ENCODE data around the gene MTF2. TPM values are rescaled to one million over a fixed set of nuclear protein-coding genes. Genes with fewer than 3 reads are reported as not detected.

The MTF2 gene
- total and polyA plus RNA-seq, 2 experiments from 2014 or later, result 82.1 to 133 TPM

GRCh38 chr1:93154898-93155297, 75.8 kb downstream of the MTF2 start:
- H3K4me3 Mint-ChIP-seq, result no peak overlapping the region
- no peak for DNase-seq (ENCODE audit: low spot score)
- TF ChIP-seq JUNB (IDR thresholded peaks at IDR 0.05; ENCODE audit: unreplicated experiment), result no peak
- no peak for TF ChIP-seq NANOG (IDR thresholded peaks at IDR 0.05; ENCODE audit: borderline replicate concordance)
- TF ChIP-seq POLR2AphosphoS5 (IDR thresholded peaks at IDR 0.05; ENCODE audit: low read depth), result no peak
- no peak for TF ChIP-seq EZH2 (IDR thresholded peaks at IDR 0.05; ENCODE audit: low read depth, unreplicated experiment)
- no peak for TF ChIP-seq ETS1 (IDR thresholded peaks at IDR 0.05)
- no peak overlapping the region for H3K27ac ChIP-seq (ENCODE audit: low read depth)
- H3K27me3 ChIP-seq (ENCODE audit: insufficient read depth), result no peaks in the 10 kb centered on the region
- no peaks in the 10 kb centered on the region; the same call in 1 of the 2 replicates for H3K79me2 ChIP-seq (replicated peaks; ENCODE audit: insufficient read depth)
- no peaks in the 10 kb centered on the region for H3K4me1 ChIP-seq (ENCODE audit: insufficient read depth)
- H4K20me1 ChIP-seq (replicated peaks; ENCODE audit: insufficient read depth), result no peaks in the 10 kb centered on the region
- H2AFZ ChIP-seq, result no peak overlapping the region
- peaks cover 5% of the 10 kb centered on the region; the same call in 2 of the 3 replicates for H3K4me1 Mint-ChIP-seq
- H3K9me2 ChIP-seq (ENCODE audit: insufficient read depth), result no peaks in the 10 kb centered on the region
- H3K27me3 Mint-ChIP-seq (ENCODE audit: insufficient read depth, low read depth, poor library complexity), result no peaks in the 10 kb centered on the region
- no peak overlapping the region for H3K4me2 ChIP-seq
- no peak overlapping the region for H3K4me3 ChIP-seq
- H3K9me3 Mint-ChIP-seq, result no peaks in the 10 kb centered on the region
- H3F3A ChIP-seq (replicated peaks; ENCODE audit: low read depth), result no peaks in the 10 kb centered on the region
- no peaks in the 10 kb centered on the region; the same call in 1 of the 2 replicates for H3K36me3 ChIP-seq (ENCODE audit: insufficient read depth)
- no peak overlapping the region; the same call in 1 of the 2 replicates for H3K27ac Mint-ChIP-seq
- no peak; the same call in 2 of the 3 replicates for ATAC-seq
- H3K36me3 Mint-ChIP-seq (ENCODE audit: low read depth), result peaks cover 18% of the 10 kb centered on the region; the same call in 2 of the 3 replicates

- H3K27ac ChIP-seq (ENCODE audit: low read depth), result no peak overlapping the region
- no peak overlapping the region for H3K4me2 ChIP-seq
- Mint-ChIP-seq H3K36me3 (ENCODE audit: low read depth) (peaks cover 18% of the 10 kb centered on the region; the same call in 2 of the 3 replicates), H3K4me3 (no peak overlapping the region), H3K27ac (peak overlapping the region; percentile 6), H3K9me3 (no peaks in the 10 kb centered on the region), H3K4me1 (peaks cover 5% of the 10 kb centered on the region; the same call in 2 of the 3 replicates), H3K27me3 (ENCODE audit: insufficient read depth, low read depth, poor library complexity) (no peaks in the 10 kb centered on the region)
- no peaks in the 10 kb centered on the region; the same call in 1 of the 2 replicates for H3K36me3 ChIP-seq (ENCODE audit: insufficient read depth)
- ATAC-seq (no peak), DNase-seq (ENCODE audit: low spot score) (peak; percentile 17)
- H4K20me1 ChIP-seq (replicated peaks; ENCODE audit: insufficient read depth), result no peaks in the 10 kb centered on the region
- TF ChIP-seq POLR2AphosphoS5 (IDR thresholded peaks at IDR 0.05; ENCODE audit: low read depth) (no peak), NANOG (IDR thresholded peaks at IDR 0.05; ENCODE audit: borderline replicate concordance) (no peak), ZNF331 (CRISPR knock-in tag; IDR thresholded peaks at IDR 0.05; ENCODE audit: low read depth) (no peak), ZNF114 (CRISPR knock-in tag; IDR thresholded peaks at IDR 0.05) (no peak), ZNF462 (CRISPR knock-in tag; IDR thresholded peaks at IDR 0.05) (no peak), EZH2phosphoT487 (IDR thresholded peaks at IDR 0.05; ENCODE audit: unreplicated experiment) (no peak), CTCF (conservative IDR thresholded peaks at IDR 0.05; ENCODE audit: low read depth in 2 of 2) (no peak)
- H3K79me2 ChIP-seq (replicated peaks; ENCODE audit: insufficient read depth), result no peaks in the 10 kb centered on the region; the same call in 1 of the 2 replicates
- no peak overlapping the region for H2AFZ ChIP-seq
- H3K27me3 ChIP-seq (ENCODE audit: insufficient read depth), result no peaks in the 10 kb centered on the region
- no peaks in the 10 kb centered on the region for H3K4me1 ChIP-seq (ENCODE audit: insufficient read depth)
- no peak overlapping the region for H3K4me3 ChIP-seq
- no peaks in the 10 kb centered on the region for H3F3A ChIP-seq (replicated peaks; ENCODE audit: low read depth)
- H3K9me2 ChIP-seq (ENCODE audit: insufficient read depth), result no peaks in the 10 kb centered on the region
Observed at GRCh38 chr1:93155335-93155734, 76.3 kb downstream of the MTF2 start.
